A549 treated with AZD2906 at 1 μM for 4 hours (cell line): ENCODE data around the gene TAL1. TPM values are rescaled to one million over a fixed set of nuclear protein-coding genes. Genes with fewer than 3 reads are reported as not detected.

Experiments
- total RNA-seq: library from RNA; stranded (reverse); fragments of 200-300 nt; extraction: Qiagen RNA extraction; gene quantifications from 5 replicates; pipeline ENCODE4 v1.2.3, GENCODE V29; 2022

Gene TAL1
- total RNA-seq: not detected in 5 replicates

GRCh38 chr1:47232187-47232874 lies at the start of gene TAL1:
Gene TAL1, minus strand, starts transcription at chr1:47232225. Its CDS starts 6,337 bp downstream, at chr1:47225888.

GRCh38 chr1:47189844-47190508 lies 42.0 kb downstream of the TAL1 start, which contains the start of gene PDZK1IP1:
Gene PDZK1IP1, minus strand, starts transcription at chr1:47190036. Its CDS starts 104 bp downstream, at chr1:47189932.

Other genes starting within 250 kb of the TAL1 start
- gene CYP4X1, start 208.6 kb downstream of the TAL1 start, total RNA-seq: 0.03 to 0.26 TPM (median 0.05 TPM) in 3 of 5 replicates, not detected in the others
- gene CYP4Z1, start 165.0 kb downstream of the TAL1 start, total RNA-seq: not detected in 5 replicates
- gene CYP4A22, start 94.8 kb downstream of the TAL1 start, total RNA-seq: not detected in 5 replicates
- gene PDZK1IP1, start 42.2 kb downstream of the TAL1 start, total RNA-seq: 6.1 to 8.7 TPM (median 8.0 TPM) in 5 replicates
- 8.6 to 10.2 TPM (median 9.3 TPM) in 5 replicates for gene STIL, start 81.9 kb upstream of the TAL1 start, total RNA-seq
- gene CMPK1, start 101.6 kb upstream of the TAL1 start, total RNA-seq: 55.9 to 69.2 TPM (median 62.6 TPM) in 5 replicates
- gene FOXE3, start 184.1 kb upstream of the TAL1 start, total RNA-seq: 0.06 to 0.09 TPM (median 0.08 TPM) in 3 of 5 replicates, not detected in the others
- gene FOXD2, start 205.8 kb upstream of the TAL1 start, total RNA-seq: 0.39 to 0.63 TPM (median 0.55 TPM) in 5 replicates